Upper lobe of right lung (tissue), 1 donor: ENCODE results near the gene PPP6R1. TPM values are rescaled to one million over a fixed set of nuclear protein-coding genes. Genes with fewer than 3 reads are reported as not detected.

Experiments
- ATAC-seq: fragments of 200-7000 bp; cut with Tn5 transposase; one replicate; pipeline ENCODE4 v1.9.1; 2020; ENCODE audit warnings: mild to moderate bottlenecking, moderate library complexity
- DNase-seq: peaks from one replicate; pipeline ENCODE4 v3.0.0-alpha.2; 2020
- H3K27ac ChIP-seq: fragments of 200-600 bp; one replicate; pipeline ENCODE4 v1.8.0; 2022
- H3K27me3 ChIP-seq: fragments of 200-600 bp; one replicate; pipeline ENCODE4 v1.8.0; 2022; ENCODE audit warnings: mild to moderate bottlenecking
- H3K36me3 ChIP-seq: fragments of 200-600 bp; one replicate; pipeline ENCODE4 v1.8.0; 2022
- H3K4me1 ChIP-seq: fragments of 200-600 bp; one replicate; pipeline ENCODE4 v1.8.0; 2022
- H3K4me3 ChIP-seq: fragments of 200-600 bp; one replicate; pipeline ENCODE4 v1.8.0; 2022; ENCODE audit warnings: mild to moderate bottlenecking
- H3K9me3 ChIP-seq: fragments of 200-600 bp; one replicate; pipeline ENCODE4 v1.8.0; 2022
- CTCF ChIP-seq: fragments of 200-600 bp; IDR thresholded peaks from one replicate; pipeline ENCODE4 v1.8.0; 2022; ENCODE audit warnings: antibody characterized with exemption
- intact Hi-C: fragments of 100-400 bp; cut with DNase I; formaldehyde crosslinking; loops from one replicate; pipeline ENCODE4 v1.11.0; 2022
- total RNA-seq: library from RNA; stranded (reverse); fragmentation: NEBNext Ultra II Directional; extraction: Animal tissue kit (Norgen Biotek cat#: 25700); gene quantifications from one replicate; pipeline ENCODE4 v1.2.1, GENCODE V29; 2021
- donor health status: DM: no; HTN: yes; CAD: no; lungs with severe emphysema.

The PPP6R1 gene
- total RNA-seq, 1 donor from 2014 or later, result 61.0 TPM

DNA sequence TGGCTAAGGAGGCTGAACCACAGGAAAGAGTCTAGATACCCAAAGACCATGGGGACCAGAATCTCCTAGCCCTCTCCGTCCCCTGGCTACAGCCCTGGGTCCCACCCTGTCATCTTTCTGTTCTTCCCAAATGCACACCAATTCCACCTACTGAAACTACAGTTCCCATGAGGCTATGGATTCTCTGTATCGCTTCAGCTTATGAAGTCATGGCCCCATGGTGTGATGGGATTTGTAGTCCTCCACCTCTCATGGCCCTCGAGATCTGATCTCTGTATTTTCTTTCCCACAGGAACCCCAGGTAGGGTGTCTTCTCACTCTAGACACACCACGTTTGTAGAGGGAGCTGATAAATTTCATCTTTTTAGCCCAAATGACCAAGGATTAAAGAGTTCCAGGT lies 61.3 kb downstream of the PPP6R1 start:
- H3K9me3 ChIP-seq, result no peaks in the 10 kb centered on the region
- H3K36me3 ChIP-seq, result no peaks in the 10 kb centered on the region
- no peak overlapping the region for H3K27ac ChIP-seq
- intact Hi-C loops, result no loop called here
- no peaks in the 10 kb centered on the region for H3K4me1 ChIP-seq
- TF ChIP-seq CTCF, result no peak
- H3K27me3 ChIP-seq, result peaks cover 7% of the 10 kb centered on the region
- ATAC-seq, result peak; percentile 32
- no peak overlapping the region for H3K4me3 ChIP-seq
- no peak for DNase-seq

- no peaks in the 10 kb centered on the region for H3K4me1 ChIP-seq
- intact Hi-C loops, result no loop called here
- H3K4me3 ChIP-seq, result no peak overlapping the region
- DNase-seq, result no peak
- H3K9me3 ChIP-seq, result no peaks in the 10 kb centered on the region
- peaks cover 7% of the 10 kb centered on the region for H3K27me3 ChIP-seq
- no peak for TF ChIP-seq CTCF
- ATAC-seq, result no peak
- no peak overlapping the region for H3K27ac ChIP-seq
- H3K36me3 ChIP-seq, result no peaks in the 10 kb centered on the region
These were observed 62.0 kb downstream of the PPP6R1 start for GRCh38 chr19:55196803-55197202.

- DNase-seq, result no peak
- no peaks in the 10 kb centered on the region for H3K4me1 ChIP-seq
- no peak for ATAC-seq
- H3K4me3 ChIP-seq, result no peak overlapping the region
- no peaks in the 10 kb centered on the region for H3K9me3 ChIP-seq
- H3K27me3 ChIP-seq, result peaks cover 7% of the 10 kb centered on the region
- no peaks in the 10 kb centered on the region for H3K36me3 ChIP-seq
- H3K27ac ChIP-seq, result no peak overlapping the region
- intact Hi-C loops, result no loop called here
- TF ChIP-seq CTCF, result no peak
These were observed 65.3 kb downstream of the PPP6R1 start for GRCh38 chr19:55193481-55193880.

- no peak for TF ChIP-seq CTCF
- intact Hi-C loops, result no loop called here
- no peak overlapping the region for H3K4me3 ChIP-seq
- H3K27me3 ChIP-seq, result no peaks in the 10 kb centered on the region
- H3K9me3 ChIP-seq, result no peaks in the 10 kb centered on the region
- no peak overlapping the region for H3K27ac ChIP-seq
- no peaks in the 10 kb centered on the region for H3K4me1 ChIP-seq
- peak; percentile 70 for DNase-seq
- ATAC-seq, result peak; percentile 84
- no peaks in the 10 kb centered on the region for H3K36me3 ChIP-seq
These were observed 69.4 kb downstream of the PPP6R1 start for GRCh38 chr19:55189403-55189835.

- intact Hi-C loops, result no loop called here
These were observed 70.2 kb downstream of the PPP6R1 start for GRCh38 chr19:55188625-55189024.

More at GRCh38 chr19:55188625-55189024, 70.2 kb downstream of the PPP6R1 start:
- H3K9me3 ChIP-seq, result no peaks in the 10 kb centered on the region
- no peak for TF ChIP-seq CTCF
- peaks cover 3% of the 10 kb centered on the region for H3K27me3 ChIP-seq
- no peak overlapping the region for H3K4me3 ChIP-seq
- ATAC-seq (no peak), DNase-seq (no peak)
- no peaks in the 10 kb centered on the region for H3K4me1 ChIP-seq
- H3K36me3 ChIP-seq, result no peaks in the 10 kb centered on the region
- no peak overlapping the region for H3K27ac ChIP-seq
